Neural progenitor cell (in vitro differentiated cells): ENCODE measurements around the gene SSBP2.

Experiments
- CTCF ChIP-seq: fragments of 200-600 bp; sonication (generic); IDR thresholded peaks from 2 replicates; pipeline ENCODE4 v1.5.1; 2017; ENCODE audit warnings: antibody characterized with exemption, mild to moderate bottlenecking
- EZH2 ChIP-seq: fragments of 200-600 bp; sonication (generic); IDR thresholded peaks from 2 replicates; pipeline ENCODE4 v1.6.1; 2017; ENCODE audit warnings: antibody characterized with exemption, mild to moderate bottlenecking, moderate library complexity

DNA sequence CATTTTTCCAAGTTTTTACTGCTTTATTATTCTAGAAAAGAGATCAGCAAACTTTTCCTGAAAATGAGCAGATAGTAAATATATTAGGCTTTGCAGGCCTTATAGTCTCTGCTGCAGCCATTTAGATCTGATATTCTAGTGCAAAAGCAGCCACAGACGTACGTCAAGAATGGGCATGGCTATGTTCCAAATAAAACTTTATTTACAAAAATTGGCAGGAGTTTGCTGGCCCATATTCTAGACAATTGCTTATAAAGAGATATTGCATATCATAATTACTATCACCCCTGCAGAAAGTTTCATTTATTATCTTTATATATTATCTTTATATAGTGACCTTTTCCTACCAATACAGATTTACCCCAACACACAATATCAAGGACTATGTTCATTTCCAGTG, 195.0 kb downstream of the SSBP2 start:
- TF ChIP-seq CTCF (no peak), EZH2 (no peak)
